ENCODE data around the gene NFYA. TPM values are rescaled to one million over a fixed set of nuclear protein-coding genes. Genes with fewer than 3 reads are reported as not detected.

NFYA gene
- total and polyA plus RNA-seq, 9 of the 15 experiments (the other 6 are each of a cell fraction or from before 2014, with no cell fraction given) = 7.3 to 37.1 (median 21.8) TPM

- TF ChIP-seq MXD1 (CRISPR knock-in tag; IDR thresholded peaks at IDR 0.05; ENCODE audit: borderline replicate concordance, poor library complexity, severe bottlenecking) (peak; percentile 19), ZC3H11A (IDR thresholded peaks at IDR 0.05; ENCODE audit: low read depth, low read length) (no peak), GABPB2 (CRISPR knock-in tag; conservative IDR thresholded peaks at IDR 0.05) (no peak), ZBTB17 (CRISPR knock-in tag; IDR thresholded peaks at IDR 0.05) (0 out of 2 replicates have a peak, but pooled peaks have one; percentile 55), NFE2 (IDR thresholded peaks at IDR 0.05; ENCODE audit: low read depth) (no peak), YY1 (IDR thresholded peaks at IDR 0.05; ENCODE audit: borderline replicate concordance in 1 of 3, control insufficient read depth in 1 of 3, extremely low read depth in 1 of 3, insufficient read depth in 3 of 3, insufficient read length in 1 of 3, insufficient replicate concordance in 2 of 3, low read depth in 1 of 3, low read length in 2 of 3) (peak; percentile 95 to 99 (median 98)), ZBTB49 (CRISPR knock-in tag; IDR thresholded peaks at IDR 0.05; ENCODE audit: borderline replicate concordance) (no peak), TAF15 (IDR thresholded peaks at IDR 0.05; ENCODE audit: low read depth, low read length) (no peak), ADNP (tag; IDR thresholded peaks at IDR 0.05) (no peak), MITF (IDR thresholded peaks at IDR 0.05) (no peak), NRF1 (conservative IDR thresholded peaks at IDR 0.05 in 1 of 2, IDR thresholded peaks at IDR 0.05 in 1 of 2) (peak; percentile 100), CSDE1 (IDR thresholded peaks at IDR 0.05) (no peak; a peak in 1 of 4 replicates), ZFX (CRISPR knock-in tag; IDR thresholded peaks at IDR 0.05) (peak; percentile 83), PHF8 (IDR thresholded peaks at IDR 0.05; ENCODE audit: borderline replicate concordance, low read length) (peak; percentile 96), HMGN3 (IDR thresholded peaks at IDR 0.05; ENCODE audit: borderline replicate concordance, extremely low read depth, insufficient read length, low read depth, low read length) (peak; percentile 72), MYNN (IDR thresholded peaks at IDR 0.05) (no peak), MYNN (CRISPR knock-in tag; IDR thresholded peaks at IDR 0.05) (no peak), ZNF197 (CRISPR knock-in tag; IDR thresholded peaks at IDR 0.05; ENCODE audit: low read depth) (0 out of 2 replicates have a peak, but pooled peaks have one; percentile 19), FOXK2 (conservative IDR thresholded peaks at IDR 0.05 in 1 of 2, IDR thresholded peaks at IDR 0.05 in 1 of 2; ENCODE audit: low read depth in 2 of 2) (peak; percentile 45 to 66; a peak in 2 of 4 replicates), ZNF561 (CRISPR knock-in tag; conservative IDR thresholded peaks at IDR 0.05) (no peak), NFRKB (IDR thresholded peaks at IDR 0.05; ENCODE audit: low read depth) (peak; percentile 83), ZNF586 (CRISPR knock-in tag; conservative IDR thresholded peaks at IDR 0.05) (no peak), BRD4 (IDR thresholded peaks at IDR 0.05) (0 out of 2 replicates have a peak, but pooled peaks have one; percentile 39), CAMTA2 (CRISPR knock-in tag; conservative IDR thresholded peaks at IDR 0.05) (no peak)
These were observed 595 bp upstream of the NFYA start, which contains the start of gene OARD1 (continued) for GRCh38 chr6:41071923-41072835.

Measured in K562 (cell line).